Thyroid gland (tissue), 4 donors: ENCODE data around the gene TRIM16. TPM values are rescaled to one million over a fixed set of nuclear protein-coding genes. Genes with fewer than 3 reads are reported as not detected.
"Not testable (repeated sequence)": the region's sequence is repeated elsewhere in the genome, so short reads cannot be mapped to it uniquely, and the experiment has no call there.

Experiments
- DNase-seq, 2 donors: peaks; one replicate each; pipeline ENCODE4 v3.0.0-alpha.2; 2019
- H3K27ac ChIP-seq, 3 donors: fragments of 200-600 bp; sonication (generic); 1 replicate in 2 of 3; 2 replicates in 1 of 3; pipeline ENCODE4 v1.5.1; 2016 to 2019; ENCODE audit warnings: mild to moderate bottlenecking in 1 of 3, moderate library complexity in 1 of 3
- H3K27me3 ChIP-seq: fragments of 200-600 bp; sonication (generic); one replicate; pipeline ENCODE4 v1.5.1; 2019
- H3K36me3 ChIP-seq, 2 donors: fragments of 200-600 bp; sonication (generic); one replicate each; pipeline ENCODE4 v1.5.1; 2016 to 2019
- H3K4me1 ChIP-seq, 2 donors: fragments of 200-600 bp; sonication (generic); one replicate each; pipeline ENCODE4 v1.5.1; 2017 to 2019
- H3K4me3 ChIP-seq, 3 donors: fragments of 200-600 bp; sonication (generic); replicated peaks in 1 of 3; 1 replicate in 2 of 3; 2 replicates in 1 of 3; pipeline ENCODE4 v1.5.1; 2016; ENCODE audit warnings: mild to moderate bottlenecking in 1 of 3
- H3K9me3 ChIP-seq: fragments of 200-600 bp; sonication (generic); one replicate; pipeline ENCODE4 v1.5.1; 2017
- WGBS, 2 donors: methylation state at CpG; one replicate each; pipeline ENCODE4 v1.1.5; 2017; 5-methylcytosine and 5-hydroxymethylcytosine counted together
- intact Hi-C: fragments of 100-400 bp; cut with DNase I; formaldehyde crosslinking; loops from one replicate; pipeline ENCODE4 v1.15.1; 2023
- small RNA-seq: library from RNA; depleted of rRNA; stranded (forward); fragments of <200 nt; gene quantifications from one replicate; pipeline ENCODE3, GENCODE V24; 2016
- total RNA-seq, 4 donors: library from RNA; depleted of rRNA; stranded (reverse); fragments of >200 nt; gene quantifications; one replicate each; pipeline ENCODE4 v1.2.3, GENCODE V29; 2016

TRIM16 gene
- total RNA-seq, 4 donors from 2014 or later = 45.4 to 125 (median 90.6) TPM

DNA sequence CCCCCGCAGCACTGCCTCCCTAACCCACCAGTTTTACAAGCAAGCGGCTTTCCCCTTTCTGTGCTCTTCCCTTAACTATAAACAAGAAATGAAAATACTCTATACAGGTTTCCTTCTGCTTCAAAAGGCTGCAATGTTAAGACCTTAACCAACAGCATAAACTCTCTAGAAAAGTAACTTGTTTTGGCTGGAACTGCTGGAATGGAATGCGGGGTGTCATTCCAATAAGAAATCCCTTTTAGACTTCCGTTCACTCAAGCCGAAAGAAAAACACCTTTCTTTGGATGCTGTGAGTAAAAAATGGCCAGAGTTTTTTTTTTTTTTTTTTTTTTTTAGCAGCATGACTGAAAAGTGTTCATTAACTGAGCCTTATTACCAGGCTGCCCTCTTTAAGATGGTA, 92.1 kb downstream of the TRIM16 start:
- H3K9me3 ChIP-seq, H3K27me3 ChIP-seq, H3K4me1 ChIP-seq, H3K36me3 ChIP-seq, H3K4me3 ChIP-seq, intact Hi-C loops: not testable (repeated sequence)
- 28 to 41% methylated on average over 5 of the region's 5 CpGs for WGBS, 2 donors
- H3K27ac ChIP-seq = peak overlapping the region; percentile 32 to 74 (median 61)
- peak in 1 of 2 donors; percentile 7 for DNase-seq

DNA sequence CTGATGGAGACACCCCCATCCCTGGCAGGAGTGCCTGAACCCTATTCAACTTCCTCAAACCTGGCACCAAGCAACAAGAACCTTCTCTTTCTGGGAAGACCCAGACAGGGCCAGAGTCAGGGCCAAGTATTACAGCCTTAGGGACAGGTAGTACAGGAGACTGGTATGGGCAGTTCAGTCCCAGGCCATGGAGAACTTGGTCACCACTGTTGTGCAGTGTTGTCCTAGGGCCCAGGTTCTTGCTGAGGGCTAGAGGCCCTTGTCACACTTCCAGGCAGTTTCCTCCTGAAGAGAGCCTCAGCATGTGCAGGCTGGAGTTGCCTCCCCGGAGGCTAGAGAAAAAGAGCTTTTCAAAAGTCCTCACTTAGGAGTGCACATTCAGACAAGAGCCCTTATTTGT, 93.3 kb downstream of the TRIM16 start:
- H3K4me3 ChIP-seq, H3K27ac ChIP-seq, H3K4me1 ChIP-seq, H3K36me3 ChIP-seq, H3K27me3 ChIP-seq, H3K9me3 ChIP-seq, intact Hi-C loops, DNase-seq: not testable (repeated sequence)
- 50 to 57% methylated on average over 1 of the region's 1 CpG for WGBS, 2 donors

DNA sequence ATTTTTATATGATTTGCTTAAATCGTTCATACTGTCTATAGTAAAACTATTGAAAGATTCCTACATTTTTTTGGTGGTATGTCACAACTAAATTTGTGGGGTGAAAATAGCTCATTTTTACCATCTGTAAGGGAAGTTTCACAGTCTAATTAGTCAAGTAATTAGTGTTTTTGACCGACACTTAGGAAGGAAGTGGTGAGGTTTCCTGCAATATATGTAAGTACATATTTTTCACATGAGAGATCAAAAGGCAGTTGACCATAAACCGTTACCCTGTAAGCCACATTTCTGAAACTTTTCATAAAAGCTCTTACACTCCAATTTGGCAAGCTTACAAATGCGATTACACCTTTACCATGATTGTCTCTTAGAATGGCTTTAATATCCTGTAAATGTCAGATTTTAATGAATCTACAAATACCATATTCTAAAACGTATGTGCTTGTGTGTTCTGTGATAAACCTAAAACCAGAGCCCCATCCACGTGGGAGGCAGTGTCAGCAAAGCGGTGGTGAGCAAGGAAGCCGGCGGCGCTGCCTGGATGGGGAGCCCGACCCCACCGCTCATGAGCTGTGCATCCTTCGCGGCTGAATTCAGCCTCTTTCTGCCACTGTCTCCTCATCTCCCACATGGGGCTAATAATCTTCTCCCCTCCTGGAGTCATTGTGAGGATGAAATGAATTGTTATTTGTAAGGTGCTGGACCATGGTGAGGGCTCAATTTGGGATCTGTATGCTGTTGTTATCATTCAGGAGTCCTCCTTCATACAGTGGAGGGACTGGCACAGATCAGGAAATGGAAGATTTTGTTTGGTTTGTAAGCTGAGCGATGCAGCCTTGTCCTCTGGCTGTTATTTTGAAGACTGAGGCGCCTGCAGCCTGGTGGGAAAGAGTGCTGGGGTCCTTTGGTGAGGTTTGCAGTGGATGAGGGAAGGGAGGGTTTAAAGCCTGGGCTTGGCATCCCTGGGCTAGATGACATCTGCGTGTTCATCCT, 94.3 kb downstream of the TRIM16 start:
- H3K9me3 ChIP-seq, H3K27me3 ChIP-seq, DNase-seq, H3K4me3 ChIP-seq, intact Hi-C loops, H3K4me1 ChIP-seq, H3K27ac ChIP-seq, H3K36me3 ChIP-seq: not testable (repeated sequence)
- WGBS, 2 donors = 78 to 82% methylated on average over 14 of the region's 17 CpGs

DNA sequence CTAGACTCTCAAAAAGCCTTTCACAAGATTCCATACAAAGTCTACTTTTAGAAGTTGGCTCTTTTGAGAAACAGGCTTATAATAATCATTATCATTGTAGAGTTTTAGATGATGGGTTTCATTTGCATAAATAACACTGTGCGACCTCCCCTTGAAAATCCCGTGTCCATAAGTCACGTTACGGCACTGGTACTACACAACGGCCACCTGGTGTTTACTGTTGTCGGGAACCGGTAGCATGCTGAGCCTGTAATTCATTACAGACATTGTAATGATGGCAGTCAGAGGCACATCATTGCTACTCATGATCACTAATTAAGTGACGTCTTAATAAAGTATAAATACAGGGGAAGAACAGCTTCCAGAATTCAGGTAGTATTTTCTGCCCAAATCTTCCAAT, 96.1 kb downstream of the TRIM16 start:
- H3K4me1 ChIP-seq, H3K4me3 ChIP-seq, H3K9me3 ChIP-seq, H3K27me3 ChIP-seq, DNase-seq, H3K36me3 ChIP-seq, intact Hi-C loops, H3K27ac ChIP-seq: not testable (repeated sequence)
- WGBS, 2 donors = 81 to 92% methylated on average over 8 of the region's 8 CpGs

DNA sequence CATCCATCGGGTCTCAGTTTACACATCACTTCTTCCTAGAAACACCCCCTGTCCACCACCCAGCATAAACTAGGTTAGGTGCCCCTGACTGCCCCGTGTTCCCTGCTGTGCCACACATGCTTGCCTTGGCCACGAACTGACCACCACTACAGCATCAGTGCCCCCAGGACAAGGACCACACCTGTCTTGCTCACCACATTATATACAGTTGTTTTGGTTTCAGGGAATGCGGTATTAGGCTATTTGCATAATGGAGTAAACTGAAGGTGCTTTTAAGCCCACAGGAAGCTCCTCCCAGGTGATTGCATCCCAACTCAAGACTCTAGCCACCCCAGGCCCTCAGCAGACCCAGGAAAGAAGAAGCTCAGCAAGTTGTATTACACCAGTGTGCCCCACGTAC, 100.8 kb downstream of the TRIM16 start:
- 83 to 100% methylated on average over 1 of the region's 5 CpGs for WGBS, 2 donors
- DNase-seq, intact Hi-C loops: not testable (repeated sequence)

DNA sequence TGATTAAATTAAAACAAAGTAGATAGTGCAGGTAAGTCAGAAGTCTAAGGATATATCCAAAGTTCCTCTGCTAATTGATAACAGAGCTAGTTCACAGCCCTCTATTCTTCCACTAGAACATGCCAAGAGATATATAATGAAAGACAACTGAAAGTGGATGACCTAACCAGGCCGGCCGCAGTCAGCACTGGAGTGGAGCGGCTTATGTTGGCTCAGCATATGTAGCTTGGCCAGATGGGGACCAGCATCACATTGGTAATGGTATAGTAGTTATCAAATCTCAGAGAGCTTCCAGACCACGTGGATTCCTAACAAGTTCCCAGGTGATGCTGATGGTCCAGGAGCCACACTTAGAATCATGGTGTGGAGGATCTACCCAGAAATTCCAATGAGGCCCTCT, 102.6 kb downstream of the TRIM16 start:
- DNase-seq, H3K36me3 ChIP-seq, H3K9me3 ChIP-seq, H3K4me1 ChIP-seq, H3K4me3 ChIP-seq, H3K27ac ChIP-seq, H3K27me3 ChIP-seq, intact Hi-C loops: not testable (repeated sequence)
- WGBS, 2 donors = 87 to 95% methylated on average over 3 to 4 of the region's 4 CpGs

More for the DNA sequence above, 100.8 kb downstream of the TRIM16 start:
- not testable (repeated sequence) for H3K9me3 ChIP-seq, H3K36me3 ChIP-seq, H3K4me3 ChIP-seq, H3K27me3 ChIP-seq, H3K27ac ChIP-seq, H3K4me1 ChIP-seq

Small RNAs within 50 kb of the gene (small RNA-seq; reads per million reads assigned to genes)
- not detected for gene AC005838.1
- not detected for gene ZNF29P

Other genes with a start within 250 kb of the TRIM16 start
- gene CDRT4, start 216.7 kb downstream of the TRIM16 start, total RNA-seq = 10 to 100 TPM in 2 of 4 donors, 1 to 10 TPM in 2; 4.0 to 13.4 (median 11.1) TPM
- 10 to 100 TPM; 37.9 to 99.0 (median 67.4) TPM for gene TVP23C, start 120.8 kb downstream of the TRIM16 start, total RNA-seq
- gene FBXW10B, start 64.6 kb downstream of the TRIM16 start, total RNA-seq = 10 to 100 TPM in 2 of 4 donors, 1 to 10 TPM in 2; 2.8 to 18.4 (median 8.4) TPM
- 10 to 100 TPM; 21.9 to 55.2 (median 28.8) TPM for gene ZNF286A, start 15.4 kb upstream of the TRIM16 start, total RNA-seq
- under 1 TPM in 1 of 4 donors, not detected in 3; 0.22 TPM for gene TBC1D26, start 48.0 kb upstream of the TRIM16 start, total RNA-seq